HG02840 (cell line): ENCODE results near the gene DNAAF1.
"Not testable (repeated sequence)": the region's sequence is repeated elsewhere in the genome, so short reads cannot be mapped to it uniquely, and the experiment has no call there.

Source experiments
- ATAC-seq: cut with Tn5 transposase; IDR thresholded peaks from one replicate; pipeline ENCODE4 v1.9.1; 2021; ENCODE audit warnings: mild to moderate bottlenecking, moderate library complexity, moderate number of reproducible peaks; ENCODE audit not compliant: unreplicated experiment, low FRiP score

The DNAAF1 gene

GRCh38 chr16:84144859-84145639 is at the start of gene DNAAF1, which contains the start of gene HSDL1:
TSS of gene DNAAF1 (plus strand) at chr16:84145308. CDS start at chr16:84145441, 133 bp downstream.
TSS of gene HSDL1 (minus strand) at chr16:84145177. CDS start at chr16:84131321, 13,856 bp downstream.
- ATAC-seq: peak; percentile 76

- no peak for ATAC-seq
Measured at GRCh38 chr16:84095466-84095865, 49.6 kb upstream of the DNAAF1 start.

GRCh38 chr16:84096447-84097005 is 48.6 kb upstream of the DNAAF1 start:
- no peak for ATAC-seq

GRCh38 chr16:84098939-84099338 is 46.2 kb upstream of the DNAAF1 start:
- no peak for ATAC-seq

GRCh38 chr16:84103678-84104077 is 41.4 kb upstream of the DNAAF1 start:
- ATAC-seq: no peak

GRCh38 chr16:84104231-84104630 is 40.9 kb upstream of the DNAAF1 start:
- no peak for ATAC-seq

- ATAC-seq: no peak
Measured at GRCh38 chr16:84105301-84105815, 39.8 kb upstream of the DNAAF1 start.

GRCh38 chr16:84105948-84106740 is 39.0 kb upstream of the DNAAF1 start:
- ATAC-seq: no peak

GRCh38 chr16:84107921-84108320 is 37.2 kb upstream of the DNAAF1 start:
- no peak for ATAC-seq

- no peak for ATAC-seq
Measured at GRCh38 chr16:84109598-84110335, 35.3 kb upstream of the DNAAF1 start.

GRCh38 chr16:84110527-84110926 is 34.6 kb upstream of the DNAAF1 start:
- ATAC-seq: no peak

- ATAC-seq: no peak
Measured at GRCh38 chr16:84111525-84111924, 33.6 kb upstream of the DNAAF1 start.

- ATAC-seq: not testable (repeated sequence)
Measured at GRCh38 chr16:84111949-84112348, 33.2 kb upstream of the DNAAF1 start.

GRCh38 chr16:84115919-84116719 is 29.0 kb upstream of the DNAAF1 start:
- ATAC-seq: peak; percentile 30

- peak; percentile 91 for ATAC-seq
Measured at GRCh38 chr16:84116720-84117493, 28.2 kb upstream of the DNAAF1 start, which contains the start of gene MBTPS1. TSS of gene MBTPS1 (minus strand) at chr16:84116942. CDS start at chr16:84101783, 15,159 bp downstream.

- no peak for ATAC-seq
Measured at GRCh38 chr16:84117494-84117843, 27.6 kb upstream of the DNAAF1 start.

- ATAC-seq: not testable (repeated sequence)
Measured at GRCh38 chr16:84118315-84118714, 26.8 kb upstream of the DNAAF1 start.

GRCh38 chr16:84119368-84119767 is 25.7 kb upstream of the DNAAF1 start:
- ATAC-seq: no peak

GRCh38 chr16:84120023-84120422 is 25.1 kb upstream of the DNAAF1 start:
- ATAC-seq: no peak
